Natural killer cell (primary cell): Measurements from ENCODE around the gene ZNF439. TPM values are rescaled to one million over a fixed set of nuclear protein-coding genes. Genes with fewer than 3 reads are reported as not detected.
A peak's percentile ranks its signal among the peaks of the same experiment; 100 is the strongest.

Source experiments
- ATAC-seq, 3 donors: fragments of 150-1000 bp in 2 of 3; fragments of 200-7000 bp in 1 of 3; cut with Tn5 transposase; 1 replicate in 1 of 3; 2 replicates in 2 of 3; pipeline ENCODE4 v1.10.0; 2021; ENCODE audit warnings: mild to moderate bottlenecking in 2 of 3, moderate library complexity in 2 of 3
- DNase-seq, 2 donors: peaks; one replicate each; pipeline versions ENCODE4 v3.0.0 to v3.0.0-alpha.2; 2013 to 2021; ENCODE audit warnings: mixed read lengths in 1 of 2
- H3K27ac ChIP-seq: one replicate; pipeline ENCODE4 v1.5.1; 2013; ENCODE audit warnings: mild to moderate bottlenecking, low read length
- H3K27me3 ChIP-seq: one replicate; pipeline ENCODE4 v1.6.1; 2013; ENCODE audit warnings: low read length; ENCODE audit not compliant: control insufficient read depth, insufficient read depth
- H3K36me3 ChIP-seq: one replicate; pipeline ENCODE4 v1.6.1; 2013; ENCODE audit warnings: low read length; ENCODE audit not compliant: control insufficient read depth, insufficient read depth
- H3K4me1 ChIP-seq: one replicate; pipeline ENCODE4 v1.6.1; 2013; ENCODE audit warnings: low read length; ENCODE audit not compliant: control insufficient read depth, insufficient read depth
- H3K4me3 ChIP-seq: one replicate; pipeline ENCODE4 v1.5.1; 2013; ENCODE audit warnings: low read length
- H3K9me3 ChIP-seq: one replicate; pipeline ENCODE4 v1.6.1; 2013; ENCODE audit warnings: low read length; ENCODE audit not compliant: control insufficient read depth, insufficient read depth
- H3K27ac Mint-ChIP-seq, 2 donors: one replicate each; pipeline ENCODE4 v1.8.0; 2022; ENCODE audit warnings: mild to moderate bottlenecking in 2 of 2, mixed read lengths in 2 of 2, moderate library complexity in 1 of 2
- H3K27me3 Mint-ChIP-seq, 2 donors: one replicate each; pipeline ENCODE4 v1.8.0; 2022; ENCODE audit warnings: low read depth in 2 of 2, mixed read lengths in 2 of 2
- H3K36me3 Mint-ChIP-seq: one replicate; pipeline ENCODE4 v1.8.0; 2022; ENCODE audit warnings: mixed read lengths
- H3K4me1 Mint-ChIP-seq, 2 donors: one replicate each; pipeline ENCODE4 v1.8.0; 2022; ENCODE audit warnings: mixed read lengths in 2 of 2
- H3K4me3 Mint-ChIP-seq: one replicate; pipeline ENCODE4 v1.8.0; 2022; ENCODE audit warnings: mild to moderate bottlenecking, moderate library complexity, mixed read lengths
- H3K9me3 Mint-ChIP-seq, 2 donors: one replicate each; pipeline ENCODE4 v1.8.0; 2022; ENCODE audit warnings: mixed read lengths in 2 of 2
- CTCF ChIP-seq: fragments of 200-600 bp; IDR thresholded peaks from one replicate; pipeline ENCODE4 v1.8.0; 2022; ENCODE audit warnings: antibody characterized with exemption
- WGBS: methylation state at CpG from one replicate; pipeline ENCODE4 v1.1.7; 2013; ENCODE audit warnings: missing lambda C conversion rate; ENCODE audit not compliant: insufficient coverage; 5-methylcytosine and 5-hydroxymethylcytosine counted together
- intact Hi-C: fragments of 100-400 bp; cut with micrococcal nuclease; formaldehyde crosslinking; loops from one replicate; pipeline ENCODE4 v1.14.2; 2022
- total RNA-seq, 4 donors: library from RNA; stranded (reverse); fragments of 120-200 nt in 1 of 4; gene quantifications; one replicate each; pipeline versions ENCODE4 v1.2.3 to v1.2.4, GENCODE V29; 2013 to 2022

Gene ZNF439
- 10 to 100 TPM in 2 of 3 donors, 1 to 10 TPM in 1; 9.6 to 18.4 (median 15.4) TPM for total RNA-seq
- total RNA-seq (2013) = 37.2 TPM

- intact Hi-C loops = loop anchor here (5.0 to 10.0 kb wide), 2 partner anchors 37 to 54 kb away; partner anchors contain the start of genes ZNF440 and ZNF491
- under 1% methylated on average over 59 of the region's 59 CpGs for WGBS
These were observed at the start of gene ZNF439 for GRCh38 chr19:11848594-11849469. TSS of gene ZNF439 (plus strand) at chr19:11848726. CDS start at chr19:11848868, 142 bp downstream.

GRCh38 chr19:11806354-11807098, 42.0 kb upstream of the ZNF439 start:
- Mint-ChIP-seq H3K9me3 (peaks cover 0 to 10% of the 10 kb centered on the region in 2 donors), H3K4me3 (no peak overlapping the region), H3K36me3 (peaks cover 17% of the 10 kb centered on the region), H3K27me3 (no peaks in the 10 kb centered on the region), H3K4me1 (no peaks in the 10 kb centered on the region), H3K27ac (no peak overlapping the region)
- no peaks in the 10 kb centered on the region for H3K27me3 ChIP-seq
- 95% methylated on average over 10 of the region's 11 CpGs for WGBS
- no peak overlapping the region for H3K4me3 ChIP-seq
- no peaks in the 10 kb centered on the region for H3K36me3 ChIP-seq
- no peak for ATAC-seq
- intact Hi-C loops = no loop called here
- peaks cover 31% of the 10 kb centered on the region for H3K9me3 ChIP-seq
- no peak for TF ChIP-seq CTCF
- no peak overlapping the region for H3K27ac ChIP-seq
- DNase-seq = no peak
- H3K4me1 ChIP-seq = no peaks in the 10 kb centered on the region

More at GRCh38 chr19:11848594-11849469, at the start of gene ZNF439:
- H3K36me3 ChIP-seq = no peaks in the 10 kb centered on the region
- H3K4me1 ChIP-seq = peaks cover 10% of the 10 kb centered on the region
- peak within 1 kb of the TSS; percentile 65 for H3K4me3 ChIP-seq
- Mint-ChIP-seq H3K27me3 (no peaks in the 10 kb centered on the region), H3K4me3 (peak within 1 kb of the TSS; percentile 90), H3K36me3 (no peaks in the 10 kb centered on the region), H3K27ac (peak within 1 kb of the TSS; percentile 74 to 91), H3K9me3 (no peaks in the 10 kb centered on the region), H3K4me1 (peaks cover 24 to 28% of the 10 kb centered on the region in 2 donors)
- DNase-seq (peak; percentile 90 to 91), ATAC-seq (peak; percentile 99 to 100 (median 99))
- no peak for TF ChIP-seq CTCF
- H3K27ac ChIP-seq = peak within 1 kb of the TSS; percentile 57
- H3K27me3 ChIP-seq = no peaks in the 10 kb centered on the region
- peaks cover 2% of the 10 kb centered on the region for H3K9me3 ChIP-seq

- DNase-seq (no peak), ATAC-seq (no peak)
- Histone ChIP-seq H3K27ac (no peak overlapping the region), H3K27me3 (no peaks in the 10 kb centered on the region), H3K9me3 (peaks cover 31% of the 10 kb centered on the region), H3K4me1 (no peaks in the 10 kb centered on the region), H3K4me3 (no peak overlapping the region), H3K36me3 (no peaks in the 10 kb centered on the region)
- intact Hi-C loops = no loop called here
- no peaks in the 10 kb centered on the region for H3K4me1 Mint-ChIP-seq
- peaks cover 17% of the 10 kb centered on the region for H3K36me3 Mint-ChIP-seq
- WGBS = no CpG with 5 or more reads among the region's 2 CpGs
- no peaks in the 10 kb centered on the region for H3K27me3 Mint-ChIP-seq
- H3K27ac Mint-ChIP-seq = no peak overlapping the region
- no peak for TF ChIP-seq CTCF
- H3K9me3 Mint-ChIP-seq = peaks cover 0 to 10% of the 10 kb centered on the region in 2 donors
- no peak overlapping the region for H3K4me3 Mint-ChIP-seq
These were observed 41.5 kb upstream of the ZNF439 start for GRCh38 chr19:11807099-11807380.
